ENCODE measurements around the gene PI4KA.
A peak's percentile ranks its signal among the peaks of the same experiment; 100 is the strongest.
"Not testable (repeated sequence)": the region's sequence is repeated elsewhere in the genome, so short reads cannot be mapped to it uniquely, and the experiment has no call there.

PI4KA gene

GRCh38 chr22:20858615-20859416 lies at the start of gene PI4KA, which contains the start of gene SNAP29:
Gene PI4KA (minus strand): TSS chr22:20858811. CDS start chr22:20858725, 86 bp downstream.
Gene SNAP29 (plus strand): TSS chr22:20859007. CDS start chr22:20859111, 104 bp downstream.
- DNase-seq (ENCODE audit: low read depth in 2 of 2, low spot score in 1 of 2) = peak; percentile 95 to 96

DNA sequence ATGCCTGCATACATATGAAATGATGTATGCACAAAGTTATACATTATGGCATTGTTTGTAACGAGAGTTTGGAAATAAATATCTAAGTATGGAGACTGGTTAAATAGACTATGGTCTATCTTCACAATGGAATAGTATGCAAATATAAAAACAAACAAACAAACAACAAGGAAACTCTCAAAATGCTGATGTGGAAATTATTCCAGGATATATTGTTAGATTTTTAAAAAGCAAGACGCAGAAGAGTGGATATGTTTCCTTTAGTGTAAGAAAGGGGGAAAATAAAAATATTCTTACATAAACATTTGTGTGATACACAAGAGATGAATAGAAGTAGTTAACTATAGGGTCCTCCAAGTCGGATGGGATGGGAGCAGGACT lies 47.8 kb upstream of the PI4KA start:
- DNase-seq (ENCODE audit: low read depth in 2 of 2, low spot score in 1 of 2) = no peak

- DNase-seq (ENCODE audit: low read depth in 2 of 2, low spot score in 1 of 2) = no peak
These were observed 47.1 kb upstream of the PI4KA start for GRCh38 chr22:20905415-20906386.

DNA sequence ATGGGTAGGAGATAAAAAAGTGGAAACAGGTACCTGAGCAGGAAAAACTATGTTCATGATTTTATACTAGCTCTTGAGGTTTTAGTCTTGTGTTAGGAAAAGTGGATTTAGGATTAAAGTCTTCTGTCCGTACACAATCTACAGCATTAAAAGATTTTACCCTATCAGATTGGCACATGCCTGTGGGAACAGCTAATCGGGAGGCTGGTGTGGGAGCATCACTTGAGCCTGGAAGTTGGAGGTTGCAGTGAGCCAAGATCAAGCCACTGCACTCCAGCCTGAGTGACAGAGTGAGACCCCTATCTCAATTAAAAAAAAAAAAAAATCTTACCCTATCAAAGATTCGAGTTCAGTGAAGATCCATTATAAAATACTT lies 46.4 kb upstream of the PI4KA start:
- DNase-seq (ENCODE audit: low read depth in 2 of 2, low spot score in 1 of 2) = no peak

GRCh38 chr22:20904008-20904979 lies 45.7 kb upstream of the PI4KA start:
- no peak for DNase-seq (ENCODE audit: low read depth in 2 of 2, low spot score in 1 of 2)

GRCh38 chr22:20903093-20903492 lies 44.5 kb upstream of the PI4KA start:
- DNase-seq (ENCODE audit: low read depth in 2 of 2, low spot score in 1 of 2) = no peak

- not testable (repeated sequence) for DNase-seq (ENCODE audit: low read depth in 2 of 2, low spot score in 1 of 2)
These were observed 42.8 kb upstream of the PI4KA start for GRCh38 chr22:20901093-20902033.

- DNase-seq (ENCODE audit: low read depth in 2 of 2, low spot score in 1 of 2) = no peak
These were observed 41.3 kb upstream of the PI4KA start for GRCh38 chr22:20899827-20900423.

DNA sequence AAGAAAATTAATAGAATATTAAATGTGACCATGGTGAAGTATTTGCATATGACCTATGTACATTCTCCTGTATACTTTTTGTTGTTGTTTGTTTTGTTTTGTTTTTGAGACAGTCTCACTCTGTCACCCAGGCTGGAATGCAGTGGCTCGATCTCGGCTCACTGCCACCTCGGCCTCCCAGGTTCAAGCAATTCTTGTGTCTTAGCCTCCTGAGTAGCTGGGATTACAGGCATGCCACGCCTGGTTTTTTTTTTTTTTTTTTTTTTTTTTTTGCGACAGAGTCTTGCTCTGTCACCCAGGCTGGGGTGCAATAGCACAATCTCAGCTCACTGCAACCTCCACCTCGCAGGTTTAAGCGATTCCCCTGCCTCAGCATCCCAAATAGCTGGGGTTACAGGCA lies 39.1 kb upstream of the PI4KA start:
- not testable (repeated sequence) for DNase-seq (ENCODE audit: low read depth in 2 of 2, low spot score in 1 of 2)

- DNase-seq (ENCODE audit: low read depth in 2 of 2, low spot score in 1 of 2) = no peak
These were observed 32.4 kb upstream of the PI4KA start for GRCh38 chr22:20890975-20891374.

- DNase-seq (ENCODE audit: low read depth in 2 of 2, low spot score in 1 of 2) = no peak
These were observed 31.4 kb upstream of the PI4KA start for GRCh38 chr22:20889904-20890540.

DNA sequence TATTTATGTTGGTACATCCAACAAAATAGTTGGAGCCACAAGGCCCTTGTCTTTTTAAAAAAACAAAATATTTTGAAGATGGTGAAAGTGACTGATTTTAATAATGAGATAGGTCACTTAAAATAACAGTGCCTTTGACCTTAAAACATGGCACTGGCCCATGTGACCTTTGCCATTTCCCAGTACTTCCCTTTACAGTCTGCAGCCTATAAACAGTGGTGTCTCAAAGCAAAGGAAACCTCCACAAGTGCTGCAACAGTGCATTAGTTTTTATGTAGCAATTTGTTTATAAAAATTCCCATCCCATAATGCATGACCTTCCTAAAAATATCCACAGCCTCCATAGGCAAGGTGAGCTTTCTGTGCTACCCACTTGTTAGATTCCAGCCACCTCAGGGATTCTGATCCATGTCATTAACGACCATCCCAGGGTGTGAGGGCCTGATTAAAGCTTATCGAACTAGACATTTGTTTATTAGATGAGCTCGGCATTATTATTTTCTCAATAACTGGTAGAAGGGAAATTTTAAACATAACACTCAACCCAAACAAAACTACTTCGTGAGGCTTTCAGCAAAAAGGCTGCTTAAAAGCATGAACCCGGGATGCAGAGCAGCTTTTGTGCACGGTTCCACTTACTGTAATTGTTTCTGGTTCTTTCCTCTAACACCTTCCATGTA lies 30.6 kb upstream of the PI4KA start:
- no peak for DNase-seq (ENCODE audit: low read depth in 2 of 2, low spot score in 1 of 2)

DNA sequence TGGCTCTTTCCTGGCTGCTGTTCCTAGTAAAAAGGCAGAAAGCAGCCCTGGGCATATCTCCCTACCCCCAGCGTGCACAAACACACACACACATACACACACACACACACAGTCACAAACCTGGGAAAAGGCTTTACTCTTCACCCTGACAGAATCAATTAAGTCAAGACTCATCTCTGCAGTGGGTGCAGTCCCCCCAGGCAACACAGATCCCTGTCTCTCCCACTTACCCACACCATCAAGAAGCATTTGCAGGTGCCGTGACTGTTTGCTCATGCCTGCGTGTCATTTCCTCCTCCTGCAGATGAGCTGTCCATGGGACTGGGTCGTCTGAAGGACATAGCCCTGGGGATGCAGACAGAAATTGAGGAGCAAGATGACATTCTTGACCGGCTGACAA lies 28.8 kb upstream of the PI4KA start:
- DNase-seq (ENCODE audit: low read depth in 2 of 2, low spot score in 1 of 2) = no peak

DNA sequence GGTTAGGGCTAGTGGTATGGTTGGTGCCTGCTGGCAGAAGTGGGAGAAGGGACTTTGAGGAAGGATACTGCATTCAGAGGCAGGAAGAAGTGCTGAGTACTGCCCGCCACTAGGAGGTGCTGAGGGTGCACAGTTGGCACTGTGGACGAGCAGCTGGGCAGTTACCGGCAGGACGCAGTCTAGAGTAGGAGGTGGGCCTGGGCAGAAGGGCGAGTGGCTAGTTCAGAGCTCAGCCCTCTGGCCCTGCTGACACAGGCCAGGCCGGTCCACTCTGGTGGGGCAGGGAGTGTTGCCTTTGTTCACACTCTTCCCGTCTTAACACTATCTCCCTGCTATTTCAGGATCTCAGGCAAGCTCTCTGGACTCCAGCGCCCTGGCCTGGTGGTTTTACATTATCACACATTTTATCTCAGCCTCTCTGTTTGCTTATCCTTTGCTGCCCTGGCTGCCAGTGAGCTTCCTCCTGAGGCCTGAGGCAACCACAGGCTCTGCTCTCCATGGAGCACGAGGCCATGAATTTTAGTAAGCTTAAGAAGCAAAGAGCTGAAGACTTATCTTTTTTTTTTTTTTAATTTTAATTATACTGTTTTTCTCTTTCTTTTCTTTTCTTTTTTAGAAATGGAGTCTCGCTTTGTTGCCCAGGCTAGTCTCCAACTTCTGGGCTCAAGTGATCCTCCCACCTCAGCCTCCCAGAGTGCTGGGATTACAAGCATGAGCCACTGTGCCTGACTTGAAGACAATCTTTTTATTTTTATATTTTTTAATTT lies 27.1 kb upstream of the PI4KA start:
- DNase-seq (ENCODE audit: low read depth in 2 of 2, low spot score in 1 of 2) = no peak

DNA sequence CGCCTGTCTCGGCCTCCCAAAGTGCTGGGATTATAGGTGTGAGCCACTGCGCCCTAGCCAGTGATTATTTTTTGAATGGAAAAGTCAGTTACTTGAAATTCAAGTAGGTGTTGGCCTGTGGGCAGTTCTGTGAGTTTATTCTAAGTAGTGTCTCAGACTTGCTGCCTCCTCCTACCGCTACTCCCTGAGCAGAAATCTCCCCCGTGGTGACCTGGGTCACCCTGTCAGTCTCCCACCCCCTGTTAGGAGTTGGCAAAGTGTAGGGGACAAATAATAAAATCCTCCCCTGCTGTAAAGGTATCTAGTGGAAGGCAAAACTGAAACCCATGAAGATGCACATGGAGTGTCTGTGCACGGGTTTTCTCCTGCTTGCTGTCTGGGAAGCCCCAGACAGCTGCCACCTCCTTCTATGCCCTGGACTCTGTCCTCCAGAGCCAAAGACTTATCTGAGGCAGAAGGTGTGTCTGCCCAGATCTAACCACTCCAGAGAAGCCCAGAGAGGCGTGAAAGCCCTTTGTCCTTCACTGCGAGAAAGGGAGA lies 26.5 kb upstream of the PI4KA start:
- DNase-seq (ENCODE audit: low read depth in 2 of 2, low spot score in 1 of 2) = no peak

DNA sequence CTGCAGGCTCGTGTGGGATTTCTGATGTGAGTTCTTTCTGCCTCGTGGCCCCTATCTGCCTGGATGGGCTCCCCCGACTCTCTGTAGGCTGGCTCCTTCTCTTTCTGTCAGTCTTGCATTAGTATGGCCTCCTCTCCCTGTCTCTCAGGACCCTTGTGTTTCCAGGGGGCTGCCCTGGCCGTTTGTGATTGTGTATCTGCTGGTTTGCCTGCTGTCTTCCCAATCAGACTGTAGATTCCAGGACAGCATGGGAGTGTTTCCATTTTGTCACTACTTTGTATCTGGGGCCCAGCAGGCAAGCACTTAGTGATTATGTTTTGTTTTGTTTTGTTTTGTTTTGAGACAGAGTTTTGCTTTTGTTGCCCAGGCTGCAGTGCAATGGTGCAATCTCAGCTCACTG lies 25.8 kb upstream of the PI4KA start:
- DNase-seq (ENCODE audit: low read depth in 2 of 2, low spot score in 1 of 2) = no peak

- DNase-seq (ENCODE audit: low read depth in 2 of 2, low spot score in 1 of 2) = no peak
These were observed 24.2 kb upstream of the PI4KA start for GRCh38 chr22:20882855-20883254.
